NCI-H2196 treated with DMSO at 0.1 percent for 48 hours (cell line): ENCODE data around the gene KDM2A.
A peak's percentile ranks its signal among the peaks of the same experiment; 100 is the strongest.

Source experiments
- DNase-seq: peaks from one replicate; lab custom pipeline; 2025; ENCODE audit not compliant: unreplicated experiment; lab: John Stamatoyannopoulos, UW

The KDM2A gene

GRCh38 chr11:67300256-67300755 is 181.2 kb downstream of the KDM2A start:
- DNase-seq = no peak

DNA sequence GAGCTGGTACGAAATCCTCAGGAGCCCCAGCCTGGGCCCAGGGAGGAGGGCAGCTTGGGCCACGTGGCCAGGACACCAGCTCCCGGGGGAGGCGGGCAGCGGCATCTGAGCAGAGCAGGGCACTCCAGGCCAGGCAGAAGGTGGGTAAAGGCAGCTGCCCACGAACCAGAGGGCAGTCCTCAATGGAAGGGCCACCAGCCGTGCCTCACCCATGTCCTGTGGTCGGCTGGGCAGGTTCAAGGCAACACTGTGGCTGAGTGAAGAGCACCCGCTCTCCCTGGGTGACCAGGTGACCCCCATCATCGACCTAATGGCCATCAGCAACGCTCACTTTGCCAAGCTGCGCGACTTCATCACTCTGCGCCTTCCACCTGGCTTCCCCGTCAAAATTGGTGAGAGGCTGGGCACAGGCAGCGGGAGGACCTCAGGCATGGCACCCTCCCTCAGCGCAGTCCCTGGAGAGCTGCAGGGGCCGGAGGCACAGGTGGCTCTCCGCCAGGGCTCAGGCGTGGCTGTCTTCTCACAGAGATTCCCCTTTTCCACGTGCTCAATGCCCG is 181.8 kb downstream of the KDM2A start:
- no peak for DNase-seq

GRCh38 chr11:67301313-67301921 is 182.4 kb downstream of the KDM2A start:
- DNase-seq = no peak

DNA sequence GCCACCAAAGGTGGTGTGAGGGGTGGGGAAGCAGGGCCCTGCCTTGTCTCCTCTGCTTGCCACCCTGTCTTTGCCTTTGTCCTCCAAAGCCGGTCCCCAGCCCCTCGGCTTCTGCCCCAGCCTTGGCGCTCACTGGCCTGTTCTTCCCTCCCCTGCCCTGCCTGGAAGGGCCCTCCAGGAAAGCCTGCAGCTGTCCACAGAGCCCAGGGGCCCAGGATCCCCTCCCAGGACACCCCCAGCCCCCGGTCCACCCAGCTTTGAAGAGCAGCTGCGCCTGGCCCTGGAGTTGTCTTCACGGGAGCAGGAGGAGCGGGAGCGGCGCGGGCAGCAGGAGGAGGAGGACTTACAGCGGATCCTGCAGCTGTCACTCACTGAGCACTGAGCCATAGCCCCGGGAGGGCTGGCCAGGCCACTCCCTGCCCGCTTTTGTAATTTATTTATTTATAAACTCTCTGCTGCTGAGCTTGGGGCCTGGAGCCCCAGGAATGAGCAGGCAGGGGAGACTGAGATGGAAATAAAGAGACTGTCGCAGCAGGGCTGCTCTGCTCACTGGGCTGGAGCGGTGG is 183.0 kb downstream of the KDM2A start:
- DNase-seq = no peak

- no peak for DNase-seq
These were observed 183.6 kb downstream of the KDM2A start for GRCh38 chr11:67302571-67303131.

DNA sequence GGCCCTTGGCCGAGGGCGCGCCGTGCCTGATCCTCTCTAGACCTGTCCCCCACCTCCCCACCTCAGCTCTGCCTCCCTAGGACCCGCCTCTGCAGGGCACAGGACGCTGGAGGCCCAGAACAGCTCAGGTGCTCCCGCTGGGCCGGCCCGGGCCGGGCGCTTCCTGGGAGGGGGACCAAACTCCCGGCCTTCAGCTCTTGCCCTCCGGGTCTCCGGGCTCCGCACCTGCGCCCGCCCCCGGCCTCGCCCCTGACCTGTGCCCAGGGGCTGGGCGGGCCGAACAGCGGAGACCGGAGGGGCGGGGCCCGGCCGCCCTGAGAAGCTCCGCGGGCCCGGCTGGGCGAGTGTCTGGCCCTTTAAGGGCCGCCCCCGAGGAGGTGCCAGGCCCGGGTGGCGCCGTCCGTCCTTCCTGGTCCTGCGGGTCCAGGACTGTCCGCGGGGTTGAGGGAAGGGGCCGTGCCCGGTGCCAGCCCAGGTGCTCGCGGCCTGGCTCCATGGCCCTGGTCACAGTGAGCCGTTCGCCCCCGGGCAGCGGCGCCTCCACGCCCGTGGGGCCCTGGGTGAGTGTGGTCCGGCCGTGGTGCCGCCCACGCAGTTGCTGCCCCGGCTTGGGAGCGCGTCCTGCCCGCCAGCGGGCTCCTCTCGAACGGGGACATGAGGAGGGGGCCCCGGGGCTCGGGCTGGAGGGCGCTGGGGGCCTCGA is 184.2 kb downstream of the KDM2A start, which contains the start of gene SSH3:
Gene SSH3, plus strand, starts transcription at position 399 of the 703 bp plus-strand sequence. Its CDS starts 96 bp downstream, at position 495.
- peak; percentile 64 for DNase-seq

DNA sequence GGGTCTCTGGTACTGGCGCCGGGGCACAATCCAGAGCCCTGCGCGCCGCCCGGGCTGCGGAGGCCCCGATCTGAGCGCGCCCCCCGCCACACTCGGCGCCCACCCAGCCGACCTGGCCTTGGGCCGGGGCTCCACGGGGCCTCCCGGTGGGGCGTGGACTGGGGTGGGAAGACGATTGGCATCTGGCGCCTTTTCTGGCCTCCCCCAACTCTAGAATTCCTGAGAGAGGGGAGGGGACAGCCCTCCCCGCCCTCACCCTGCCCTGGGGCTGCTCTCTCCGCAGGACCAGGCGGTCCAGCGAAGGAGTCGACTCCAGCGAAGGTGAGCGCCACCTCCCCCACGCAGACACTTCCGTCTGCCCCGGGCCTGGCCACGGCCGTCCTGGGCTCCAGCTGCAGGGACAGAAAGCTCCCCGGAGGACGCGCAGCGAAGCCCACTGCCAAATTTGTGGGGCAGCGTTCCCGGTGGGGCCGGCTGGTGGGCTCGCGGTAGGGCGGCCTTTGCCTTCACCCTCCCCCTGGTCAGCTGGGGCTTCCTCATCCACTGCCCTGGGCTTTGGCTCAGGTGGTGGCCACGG is 184.9 kb downstream of the KDM2A start:
- DNase-seq = no peak

- no peak for DNase-seq
These were observed 185.5 kb downstream of the KDM2A start for GRCh38 chr11:67304511-67305113.

GRCh38 chr11:67306769-67307544 is 187.9 kb downstream of the KDM2A start:
- no peak for DNase-seq

GRCh38 chr11:67307545-67308001 is 188.5 kb downstream of the KDM2A start:
- no peak for DNase-seq
